ENCODE data around the gene DOK4.
A peak's percentile ranks its signal among the peaks of the same experiment; 100 is the strongest.

Gene DOK4

DNA sequence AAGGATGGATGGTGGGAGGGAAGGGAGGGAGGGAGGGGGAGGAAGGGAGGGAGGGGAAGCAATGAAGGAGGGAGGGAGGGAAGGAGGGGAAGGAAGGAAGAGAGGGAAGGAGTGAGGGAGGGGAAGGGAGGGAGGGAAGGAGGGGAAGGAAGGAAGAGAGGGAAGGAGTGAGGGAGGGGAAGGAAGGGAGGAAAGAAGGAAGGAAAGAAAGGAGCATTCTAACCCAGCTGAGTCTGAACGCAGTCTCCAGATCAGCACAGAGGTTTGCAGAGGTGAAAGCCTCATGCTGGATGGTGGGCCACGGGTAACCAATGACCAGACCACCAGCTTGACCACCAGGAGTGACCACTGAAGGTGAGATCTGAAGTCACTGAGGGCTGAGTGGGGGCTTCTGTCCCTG, 63.1 kb downstream of the DOK4 start:
- Mint-ChIP-seq H3K27me3 (ENCODE audit: low read depth) (no peaks in the 10 kb centered on the region), H3K9me3 (no peaks in the 10 kb centered on the region), H3K27ac (no peak overlapping the region), H3K4me3 (no peak overlapping the region), H3K36me3 (ENCODE audit: low read depth) (peaks cover 12% of the 10 kb centered on the region), H3K4me1 (peaks cover 38% of the 10 kb centered on the region)
- TF ChIP-seq, protein P1, sequence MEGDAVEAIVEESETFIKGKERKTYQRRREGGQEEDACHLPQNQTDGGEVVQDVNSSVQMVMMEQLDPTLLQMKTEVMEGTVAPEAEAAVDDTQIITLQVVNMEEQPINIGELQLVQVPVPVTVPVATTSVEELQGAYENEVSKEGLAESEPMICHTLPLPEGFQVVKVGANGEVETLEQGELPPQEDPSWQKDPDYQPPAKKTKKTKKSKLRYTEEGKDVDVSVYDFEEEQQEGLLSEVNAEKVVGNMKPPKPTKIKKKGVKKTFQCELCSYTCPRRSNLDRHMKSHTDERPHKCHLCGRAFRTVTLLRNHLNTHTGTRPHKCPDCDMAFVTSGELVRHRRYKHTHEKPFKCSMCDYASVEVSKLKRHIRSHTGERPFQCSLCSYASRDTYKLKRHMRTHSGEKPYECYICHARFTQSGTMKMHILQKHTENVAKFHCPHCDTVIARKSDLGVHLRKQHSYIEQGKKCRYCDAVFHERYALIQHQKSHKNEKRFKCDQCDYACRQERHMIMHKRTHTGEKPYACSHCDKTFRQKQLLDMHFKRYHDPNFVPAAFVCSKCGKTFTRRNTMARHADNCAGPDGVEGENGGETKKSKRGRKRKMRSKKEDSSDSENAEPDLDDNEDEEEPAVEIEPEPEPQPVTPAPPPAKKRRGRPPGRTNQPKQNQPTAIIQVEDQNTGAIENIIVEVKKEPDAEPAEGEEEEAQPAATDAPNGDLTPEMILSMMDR (IDR thresholded peaks at IDR 0.05; ENCODE audit: unreplicated experiment in 3 of 3), result no peak

DNA sequence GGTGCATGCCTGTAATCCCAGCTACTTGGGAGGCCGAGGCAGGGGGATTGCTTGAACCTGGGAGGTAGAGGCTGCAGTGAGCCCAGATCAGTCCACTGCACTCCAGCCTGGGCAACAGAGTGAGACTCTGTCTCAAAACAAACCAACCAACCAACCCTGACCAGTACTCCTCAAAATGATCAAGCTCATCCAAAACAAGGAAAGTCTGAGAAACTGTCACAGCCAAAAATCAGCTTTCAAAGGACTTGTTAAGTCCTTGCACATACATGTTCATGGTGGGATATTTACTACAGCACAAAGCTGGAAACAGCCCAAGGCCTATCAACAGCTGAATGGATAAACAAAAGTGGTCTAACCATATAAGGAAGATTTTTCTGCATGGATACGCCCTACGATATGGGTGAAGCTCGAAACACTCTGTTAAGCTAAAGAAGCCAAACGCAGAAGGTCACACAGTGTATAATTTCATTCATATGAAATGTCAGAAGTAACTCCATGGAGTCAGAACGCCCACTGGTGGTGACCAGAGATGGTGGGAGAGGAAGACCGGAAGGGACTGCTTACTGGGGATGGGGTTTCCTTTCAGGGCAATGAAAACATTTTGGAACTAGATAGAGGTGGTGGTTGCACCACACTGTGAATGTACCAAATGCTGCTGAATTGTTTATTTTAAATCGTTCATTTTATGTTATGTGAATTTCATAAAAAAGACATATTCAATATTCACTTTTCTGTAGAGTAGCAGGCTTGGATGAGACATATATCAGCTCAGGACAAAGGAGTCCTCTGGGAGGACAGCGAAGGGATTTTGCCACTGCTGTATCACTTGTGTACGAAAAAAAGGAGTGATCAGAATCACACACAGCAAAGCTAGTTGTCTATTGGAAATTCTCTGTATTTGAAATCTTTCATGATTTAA, 64.0 kb downstream of the DOK4 start:
- TF ChIP-seq, protein P1 (IDR thresholded peaks at IDR 0.05; ENCODE audit: unreplicated experiment in 3 of 3), result peak; percentile 69 to 77 (median 69)
- H3K4me3 Mint-ChIP-seq, result peak overlapping the region in 1 of 3 experiments; percentile 2
- peaks cover 4% of the 10 kb centered on the region for H3K36me3 Mint-ChIP-seq (ENCODE audit: low read depth)
- H3K4me1 Mint-ChIP-seq, result peaks cover 38% of the 10 kb centered on the region
- peak overlapping the region; percentile 87 to 95 (median 91) for H3K27ac Mint-ChIP-seq
- H3K9me3 Mint-ChIP-seq, result no peaks in the 10 kb centered on the region
- H3K27me3 Mint-ChIP-seq (ENCODE audit: low read depth), result no peaks in the 10 kb centered on the region
